Astrocyte of the spinal cord (primary cell): ENCODE measurements around the gene TNFSF12.

Experiments
- DNase-seq: peaks from one replicate; pipeline ENCODE4 v3.0.0; 2011; ENCODE audit warnings: low read depth, low spot score
- H3K4me3 ChIP-seq: 2 replicates; pipeline ENCODE4 v1.5.1; 2011; ENCODE audit warnings: low read depth, mild to moderate bottlenecking, low read length, moderate library complexity
- in situ Hi-C: cut with HindIII; loops from 2 replicates; pipeline ENCODE4 v1.10.0; 2017; ENCODE audit warnings: low sequenced_read_pairs
- TF ChIP-seq, protein P1 (sequence below): IDR thresholded peaks from 2 replicates; pipeline ENCODE4 v1.5.1; 2012; ENCODE audit warnings: low read depth, mild to moderate bottlenecking, low read length, inconsistent platforms

The TNFSF12 gene

GRCh38 chr17:7557775-7558543 is 9.1 kb downstream of the TNFSF12 start:
- in situ Hi-C loops, result no loop called here
- peak; percentile 41 for DNase-seq
- no peak overlapping the region for H3K4me3 ChIP-seq
- TF ChIP-seq, protein P1, sequence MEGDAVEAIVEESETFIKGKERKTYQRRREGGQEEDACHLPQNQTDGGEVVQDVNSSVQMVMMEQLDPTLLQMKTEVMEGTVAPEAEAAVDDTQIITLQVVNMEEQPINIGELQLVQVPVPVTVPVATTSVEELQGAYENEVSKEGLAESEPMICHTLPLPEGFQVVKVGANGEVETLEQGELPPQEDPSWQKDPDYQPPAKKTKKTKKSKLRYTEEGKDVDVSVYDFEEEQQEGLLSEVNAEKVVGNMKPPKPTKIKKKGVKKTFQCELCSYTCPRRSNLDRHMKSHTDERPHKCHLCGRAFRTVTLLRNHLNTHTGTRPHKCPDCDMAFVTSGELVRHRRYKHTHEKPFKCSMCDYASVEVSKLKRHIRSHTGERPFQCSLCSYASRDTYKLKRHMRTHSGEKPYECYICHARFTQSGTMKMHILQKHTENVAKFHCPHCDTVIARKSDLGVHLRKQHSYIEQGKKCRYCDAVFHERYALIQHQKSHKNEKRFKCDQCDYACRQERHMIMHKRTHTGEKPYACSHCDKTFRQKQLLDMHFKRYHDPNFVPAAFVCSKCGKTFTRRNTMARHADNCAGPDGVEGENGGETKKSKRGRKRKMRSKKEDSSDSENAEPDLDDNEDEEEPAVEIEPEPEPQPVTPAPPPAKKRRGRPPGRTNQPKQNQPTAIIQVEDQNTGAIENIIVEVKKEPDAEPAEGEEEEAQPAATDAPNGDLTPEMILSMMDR, result no peak

DNA sequence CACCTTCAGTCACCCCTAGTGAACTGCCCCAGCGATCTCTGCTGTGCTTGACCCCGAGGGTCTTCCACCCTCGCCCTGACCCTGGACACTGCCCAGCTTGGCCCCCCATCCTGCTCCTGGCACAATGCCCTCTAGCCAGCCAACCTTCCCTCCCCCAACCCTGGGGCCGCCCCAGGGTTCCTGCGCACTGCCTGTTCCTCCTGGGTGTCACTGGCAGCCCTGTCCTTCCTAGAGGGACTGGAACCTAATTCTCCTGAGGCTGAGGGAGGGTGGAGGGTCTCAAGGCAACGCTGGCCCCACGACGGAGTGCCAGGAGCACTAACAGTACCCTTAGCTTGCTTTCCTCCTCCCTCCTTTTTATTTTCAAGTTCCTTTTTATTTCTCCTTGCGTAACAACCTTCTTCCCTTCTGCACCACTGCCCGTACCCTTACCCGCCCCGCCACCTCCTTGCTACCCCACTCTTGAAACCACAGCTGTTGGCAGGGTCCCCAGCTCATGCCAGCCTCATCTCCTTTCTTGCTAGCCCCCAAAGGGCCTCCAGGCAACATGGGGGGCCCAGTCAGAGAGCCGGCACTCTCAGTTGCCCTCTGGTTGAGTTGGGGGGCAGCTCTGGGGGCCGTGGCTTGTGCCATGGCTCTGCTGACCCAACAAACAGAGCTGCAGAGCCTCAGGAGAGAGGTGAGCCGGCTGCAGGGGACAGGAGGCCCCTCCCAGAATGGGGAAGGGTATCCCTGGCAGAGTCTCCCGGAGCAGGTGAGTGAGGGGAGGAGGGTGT is 9.9 kb downstream of the TNFSF12 start, which contains the start of gene TNFSF13:
Gene TNFSF13 (plus strand): TSS at position 207 of the 776 bp plus-strand sequence. CDS start 290 bp downstream, at position 497.
- no peak for DNase-seq
- no peak within 1 kb of the TSS for H3K4me3 ChIP-seq
- in situ Hi-C loops, result no loop called here
- TF ChIP-seq, protein P1, result no peak

- DNase-seq, result no peak
- TF ChIP-seq, protein P1, result no peak
- in situ Hi-C loops, result no loop called here
- H3K4me3 ChIP-seq, result no peak overlapping the region
Observed at GRCh38 chr17:7559320-7560171, 10.7 kb downstream of the TNFSF12 start.

- peak overlapping the region; percentile 85 for H3K4me3 ChIP-seq
- in situ Hi-C loops, result no loop called here
- peak; percentile 59 for DNase-seq
- TF ChIP-seq, protein P1, result peak; percentile 86
Observed at GRCh38 chr17:7560172-7561027, 11.5 kb downstream of the TNFSF12 start.

DNA sequence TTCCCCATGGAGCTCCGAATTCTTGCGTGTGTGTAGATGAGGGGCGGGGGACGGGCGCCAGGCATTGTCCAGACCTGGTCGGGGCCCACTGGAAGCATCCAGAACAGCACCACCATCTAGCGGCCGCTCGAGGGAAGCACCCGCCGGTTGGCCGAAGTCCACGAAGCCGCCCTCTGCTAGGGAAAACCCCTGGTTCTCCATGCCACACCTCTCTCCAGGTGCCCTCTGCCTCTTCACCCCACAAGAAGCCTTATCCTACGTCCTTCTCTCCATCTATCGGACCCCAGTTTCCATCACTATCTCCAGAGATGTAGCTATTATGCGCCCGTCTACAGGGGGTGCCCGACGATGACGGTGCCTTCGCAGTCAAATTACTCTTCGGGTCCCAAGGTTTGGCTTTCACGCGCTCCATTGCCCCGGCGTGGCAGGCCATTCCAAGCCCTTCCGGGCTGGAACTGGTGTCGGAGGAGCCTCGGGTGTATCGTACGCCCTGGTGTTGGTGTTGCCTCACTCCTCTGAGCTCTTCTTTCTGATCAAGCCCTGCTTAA is 12.2 kb downstream of the TNFSF12 start:
- TF ChIP-seq, protein P1, result peak; percentile 88
- H3K4me3 ChIP-seq, result peak overlapping the region; percentile 85
- in situ Hi-C loops, result no loop called here
- peak; percentile 82 for DNase-seq
